Endothelial cell of umbilical vein (primary cell): ENCODE measurements around the gene MAP4K2.

Experiments
- POLR2A ChIP-seq: IDR thresholded peaks from 2 replicates; pipeline ENCODE4 v1.6.1; 2012; ENCODE audit warnings: low read depth, mild to moderate bottlenecking, control low read depth, low read length
- POLR2AphosphoS5 ChIP-seq: IDR thresholded peaks from 2 replicates; pipeline ENCODE4 v1.6.1; 2012; ENCODE audit warnings: low read depth, mild to moderate bottlenecking, control low read depth, low read length, moderate library complexity; ENCODE audit not compliant: insufficient read depth
- TF ChIP-seq, protein P1 (sequence below): IDR thresholded peaks from 2 replicates; pipeline ENCODE4 v1.6.1; 2011; ENCODE audit not compliant: insufficient read depth, insufficient read length

- TF ChIP-seq POLR2A (no peak), POLR2AphosphoS5 (no peak)
- TF ChIP-seq, protein P1, sequence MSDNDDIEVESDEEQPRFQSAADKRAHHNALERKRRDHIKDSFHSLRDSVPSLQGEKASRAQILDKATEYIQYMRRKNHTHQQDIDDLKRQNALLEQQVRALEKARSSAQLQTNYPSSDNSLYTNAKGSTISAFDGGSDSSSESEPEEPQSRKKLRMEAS = no peak
Observed at GRCh38 chr11:64764753-64765152, 38.3 kb downstream of the MAP4K2 start.
